ENCODE measurements around the gene MEGF11. TPM values are rescaled to one million over a fixed set of nuclear protein-coding genes. Genes with fewer than 3 reads are reported as not detected.

The MEGF11 gene
- total RNA-seq, 1 donor from 2014 or later, result not detected

DNA sequence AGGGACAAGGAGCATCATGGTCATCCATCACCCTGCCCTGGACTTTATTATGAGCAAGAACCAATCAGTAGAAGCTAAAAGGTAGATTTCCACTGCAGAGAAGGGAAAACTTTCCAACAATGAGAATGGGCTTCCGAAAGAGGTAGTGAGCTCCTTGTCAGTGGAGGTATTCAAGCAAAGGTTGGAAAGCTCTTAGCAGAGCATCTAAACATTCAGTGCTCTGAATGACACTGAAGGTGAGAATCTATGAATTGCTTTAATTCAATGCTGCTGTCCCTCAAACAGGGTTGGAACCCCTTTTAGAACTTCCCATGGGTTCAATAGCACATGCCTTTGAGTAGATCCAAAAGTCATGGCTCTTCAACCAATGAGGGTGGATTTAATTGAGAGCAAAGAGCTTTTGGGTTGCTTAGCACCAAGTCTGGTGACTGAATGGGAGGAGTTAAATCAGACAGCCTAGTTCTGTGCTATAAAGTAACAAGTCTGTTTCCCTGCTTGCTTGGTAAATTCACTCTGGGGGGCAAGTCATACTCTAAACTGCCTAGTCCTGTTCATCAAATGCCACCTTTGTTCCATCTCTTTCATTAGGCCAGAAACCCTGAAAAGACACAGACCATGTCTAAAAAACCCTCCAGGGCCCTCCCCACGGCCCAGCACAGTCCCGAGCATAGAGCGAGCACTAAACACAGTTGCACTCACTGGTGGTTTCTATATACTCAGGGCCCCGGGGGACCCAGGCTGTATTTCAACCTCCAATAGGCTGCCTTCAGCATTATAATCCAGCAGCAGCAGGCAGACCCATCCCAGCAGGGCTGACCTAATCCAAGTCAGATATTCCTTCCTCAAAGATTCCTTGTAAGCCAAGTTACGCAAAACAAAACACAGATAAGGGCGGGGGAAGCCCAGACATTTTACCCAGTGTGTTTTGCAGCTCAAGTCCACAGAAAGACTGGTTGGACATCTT is 161.2 kb downstream of the MEGF11 start:
- intact Hi-C loops (cut with DNase I), result no loop called here
- DNase-seq (ENCODE audit: missing footprints) (no peak), ATAC-seq (no peak)

DNA sequence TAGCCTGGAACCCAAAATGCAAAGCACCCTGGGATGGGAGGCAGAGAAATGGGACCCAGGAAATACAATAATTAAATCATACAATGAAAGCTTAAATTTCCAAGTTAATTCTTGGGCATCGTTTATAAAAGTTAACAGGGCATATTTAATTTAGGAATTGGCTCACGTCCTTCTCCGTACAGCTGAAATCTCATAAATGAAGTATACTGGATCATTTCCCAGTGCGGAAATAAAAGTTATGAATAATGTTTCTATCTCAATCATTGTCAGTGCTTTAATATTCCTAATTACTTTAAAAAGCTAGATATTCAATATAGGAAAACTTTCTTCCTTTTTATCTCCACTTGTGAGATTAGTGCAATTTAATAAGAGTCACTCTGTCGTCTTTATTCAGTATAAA is 164.0 kb downstream of the MEGF11 start:
- no peak for DNase-seq (ENCODE audit: missing footprints)
- no peak for ATAC-seq
- intact Hi-C loops (cut with DNase I), result no loop called here

DNA sequence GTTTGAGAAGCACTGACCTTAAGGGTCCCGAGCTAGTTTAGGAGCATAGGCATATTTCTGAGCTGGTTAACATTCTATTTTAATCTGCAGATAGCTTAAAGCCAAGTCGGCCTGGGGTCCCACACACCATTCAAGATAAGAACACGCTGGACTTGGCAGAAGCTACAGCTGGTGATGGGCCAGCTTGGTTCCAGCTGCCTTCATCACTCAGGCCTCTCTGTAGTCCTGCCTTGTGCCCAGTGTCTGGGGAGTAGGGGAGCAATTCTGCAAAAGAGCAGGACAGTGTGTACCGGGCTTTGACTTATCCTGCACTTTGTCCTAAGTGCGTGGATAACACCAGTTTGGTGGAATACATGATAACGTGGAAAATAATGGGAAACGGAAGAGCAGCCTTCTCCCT is 164.5 kb downstream of the MEGF11 start:
- intact Hi-C loops (cut with DNase I), result no loop called here
- DNase-seq (ENCODE audit: missing footprints) (no peak), ATAC-seq (peak; percentile 99)

DNA sequence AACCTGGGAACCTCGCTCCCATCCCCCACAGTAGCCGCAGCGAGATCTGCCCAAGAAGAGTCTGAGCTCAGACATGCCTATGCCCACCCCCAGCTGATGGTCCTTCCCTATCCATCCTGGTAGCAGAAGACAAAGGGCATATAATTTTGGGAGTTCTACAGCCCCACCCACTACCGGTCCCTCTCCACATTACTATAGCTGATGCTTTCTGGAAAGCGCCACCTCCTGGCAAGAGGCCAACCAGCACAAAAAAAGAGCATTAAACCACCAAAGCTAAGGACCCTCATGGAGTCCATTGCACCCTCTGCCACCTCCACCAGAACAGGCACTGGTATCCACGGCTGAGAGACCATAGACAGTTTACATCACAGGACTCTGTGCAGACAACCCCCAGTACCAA is 168.4 kb downstream of the MEGF11 start:
- ATAC-seq (no peak), DNase-seq (ENCODE audit: missing footprints) (no peak)
- intact Hi-C loops (cut with DNase I), result no loop called here

DNA sequence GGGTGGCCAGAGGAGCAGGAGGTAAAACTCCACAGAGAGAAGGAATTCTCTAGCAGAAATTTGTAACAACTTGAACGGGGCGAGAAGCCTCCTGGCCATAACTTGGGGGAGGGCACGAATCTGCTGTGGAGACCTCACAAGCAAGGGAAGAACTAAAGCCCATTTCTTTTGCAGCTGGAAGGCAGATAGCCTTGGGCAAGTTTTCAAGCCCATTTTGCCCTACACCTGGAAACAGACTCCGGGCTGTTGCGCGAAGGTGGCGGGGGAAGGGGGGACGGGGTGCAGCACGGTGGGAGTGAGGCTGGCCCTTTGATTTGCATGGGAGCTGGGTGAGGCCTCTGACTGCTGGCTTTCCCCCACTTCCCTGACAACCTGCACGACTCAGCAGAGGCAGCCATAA is 168.8 kb downstream of the MEGF11 start:
- intact Hi-C loops (cut with DNase I), result loop anchor here (5.0 kb wide), 1 partner anchor 42 kb away; no protein-coding TSS in a partner anchor
- no peak for DNase-seq (ENCODE audit: missing footprints)
- no peak for ATAC-seq

DNA sequence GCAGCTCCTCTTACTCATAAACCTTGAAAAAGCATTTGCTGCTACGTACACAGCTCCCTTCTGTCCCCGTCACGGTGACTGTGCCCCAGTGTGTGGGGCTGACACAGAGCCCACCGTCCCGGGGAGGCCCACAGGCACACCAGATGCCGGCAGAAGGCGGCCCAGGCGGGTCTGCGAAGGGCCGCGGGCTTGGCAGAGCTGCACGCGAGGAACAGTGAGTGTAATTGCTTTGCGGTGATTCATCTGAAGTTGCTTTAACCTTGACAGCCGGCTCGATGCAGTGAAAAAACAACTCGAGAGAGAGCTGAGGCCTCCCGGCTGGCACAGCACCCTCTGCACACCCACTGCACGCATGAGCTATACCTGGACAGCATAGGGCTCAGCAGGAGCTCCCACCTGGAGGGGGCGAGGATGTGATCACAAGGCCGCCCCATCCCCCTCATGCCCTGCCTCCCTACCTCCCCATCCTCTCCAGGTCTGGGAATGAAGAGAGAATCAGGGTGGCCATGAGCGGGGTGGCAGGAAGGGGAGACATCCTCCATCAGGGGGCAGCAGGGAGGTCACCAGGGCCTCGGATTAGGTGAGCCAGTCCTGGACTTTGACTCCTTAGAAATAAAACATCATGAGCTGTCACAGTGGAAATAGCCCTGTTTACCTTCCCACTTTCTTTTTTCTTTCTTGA is 172.7 kb downstream of the MEGF11 start:
- intact Hi-C loops (cut with DNase I), result loop anchor here (5.0 kb wide), 1 partner anchor 39 kb away; no protein-coding TSS in a partner anchor
- no peak for DNase-seq (ENCODE audit: missing footprints)
- no peak for ATAC-seq

DNA sequence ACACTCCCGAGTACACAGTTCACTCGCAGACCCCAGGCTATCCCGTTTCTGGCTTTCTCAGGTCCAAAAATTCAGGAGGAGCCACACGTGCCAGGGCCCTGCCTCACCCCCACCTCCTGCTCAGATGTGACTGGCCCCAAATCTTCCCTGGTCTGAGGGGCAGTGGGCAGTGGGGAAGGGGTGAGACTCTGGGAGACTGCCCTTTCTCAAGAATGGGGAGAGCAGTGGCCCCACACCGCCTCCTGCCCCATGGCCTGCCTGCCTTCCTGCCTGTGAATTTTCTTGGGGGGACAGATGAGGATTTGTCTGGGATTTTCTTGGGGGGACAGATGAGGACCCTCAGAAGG is 174.6 kb downstream of the MEGF11 start:
- DNase-seq (ENCODE audit: missing footprints), result no peak
- no peak for ATAC-seq
- intact Hi-C loops (cut with DNase I), result no loop called here

DNA sequence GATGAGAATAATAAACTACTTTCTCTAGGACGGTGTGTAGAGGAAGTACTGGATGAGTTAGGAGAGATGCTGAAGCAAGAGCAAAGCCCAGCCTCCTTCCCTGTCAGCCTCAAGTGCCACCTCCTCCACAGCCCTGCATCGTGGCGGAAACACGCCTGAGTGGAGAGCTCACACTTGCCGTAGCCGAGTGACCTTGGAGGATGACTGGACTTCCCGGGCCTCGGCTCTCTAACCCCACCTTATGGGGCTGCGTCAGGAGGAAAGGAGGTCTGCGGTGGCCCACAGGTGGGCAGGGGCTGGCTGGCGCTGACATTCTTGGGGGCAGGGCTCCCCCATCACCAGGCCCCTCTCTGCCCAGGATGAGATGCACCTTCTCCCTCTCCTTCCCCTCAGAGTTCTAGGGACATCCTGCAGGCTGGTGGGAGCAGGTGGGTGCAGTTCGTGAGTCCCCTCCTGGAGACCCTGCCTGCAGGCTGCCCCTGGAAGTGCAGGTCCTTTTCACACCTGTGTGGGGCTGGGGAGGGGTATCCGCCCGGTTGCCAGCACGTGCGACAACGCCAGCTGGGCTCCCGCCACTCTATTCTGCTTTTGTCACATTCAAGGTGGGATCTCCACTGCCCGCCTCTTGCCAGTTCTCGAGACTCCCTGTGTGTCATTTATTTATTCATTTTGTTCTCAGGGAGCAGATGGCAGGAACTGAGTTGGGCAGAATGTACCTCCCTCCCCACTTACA is 175.2 kb downstream of the MEGF11 start:
- intact Hi-C loops (cut with DNase I), result no loop called here
- ATAC-seq (no peak), DNase-seq (ENCODE audit: missing footprints) (no peak)

DNA sequence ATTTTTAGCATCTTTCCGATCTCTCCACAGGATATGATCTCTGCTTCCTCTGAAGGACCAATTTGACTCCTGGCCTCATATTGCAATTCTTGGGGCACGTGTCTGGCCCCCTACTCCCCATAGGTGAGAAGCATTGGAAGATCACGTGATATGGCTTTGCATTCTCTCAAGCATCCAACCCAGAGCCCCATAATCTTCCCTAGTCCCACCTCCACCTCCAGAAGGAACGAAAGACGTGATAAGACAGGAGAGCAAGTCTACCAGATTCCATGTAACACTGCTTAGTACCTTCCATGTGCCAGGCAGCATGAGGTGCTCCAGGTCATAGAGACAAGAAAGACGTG is 176.3 kb downstream of the MEGF11 start:
- intact Hi-C loops (cut with DNase I), result no loop called here
- ATAC-seq, result no peak

DNA sequence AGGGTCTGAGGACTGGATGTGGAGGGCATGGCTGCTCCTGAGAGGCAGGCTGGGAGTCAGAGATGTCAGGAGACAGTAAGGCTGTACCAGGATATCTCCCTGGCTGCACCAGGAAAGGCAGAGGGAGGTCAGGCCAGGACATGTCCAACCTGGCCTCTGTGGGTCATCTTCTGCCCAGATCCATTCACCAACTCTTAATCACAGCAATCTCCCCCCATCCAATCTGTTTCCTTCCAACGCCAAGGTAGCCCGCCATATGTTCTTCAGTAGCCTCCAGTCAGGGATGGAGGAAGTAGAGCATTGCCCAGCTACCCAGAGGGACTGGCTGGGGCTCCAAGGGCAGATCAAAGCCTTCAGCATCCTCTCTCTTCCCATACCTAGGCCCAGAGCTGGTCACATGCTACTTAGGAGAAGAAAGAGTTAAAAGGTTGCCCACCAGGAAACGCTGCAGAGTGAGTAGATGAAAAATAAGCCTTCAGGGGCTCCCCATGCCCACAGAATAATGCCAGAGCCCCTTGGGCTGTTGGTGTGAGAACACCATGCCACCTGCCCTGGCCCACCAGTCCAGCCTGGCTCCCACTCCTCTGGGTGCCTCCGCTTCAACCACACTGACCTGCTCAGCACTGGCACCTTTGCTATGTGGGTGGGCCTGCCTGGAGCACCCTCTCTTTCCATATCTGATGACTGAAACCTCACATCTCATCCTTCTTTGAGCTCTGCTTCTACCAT is 176.8 kb downstream of the MEGF11 start:
- ATAC-seq, result no peak
- intact Hi-C loops (cut with DNase I), result no loop called here
- DNase-seq (ENCODE audit: missing footprints), result no peak

More for the DNA sequence above, 176.3 kb downstream of the MEGF11 start:
- DNase-seq (ENCODE audit: missing footprints), result no peak

DNA sequence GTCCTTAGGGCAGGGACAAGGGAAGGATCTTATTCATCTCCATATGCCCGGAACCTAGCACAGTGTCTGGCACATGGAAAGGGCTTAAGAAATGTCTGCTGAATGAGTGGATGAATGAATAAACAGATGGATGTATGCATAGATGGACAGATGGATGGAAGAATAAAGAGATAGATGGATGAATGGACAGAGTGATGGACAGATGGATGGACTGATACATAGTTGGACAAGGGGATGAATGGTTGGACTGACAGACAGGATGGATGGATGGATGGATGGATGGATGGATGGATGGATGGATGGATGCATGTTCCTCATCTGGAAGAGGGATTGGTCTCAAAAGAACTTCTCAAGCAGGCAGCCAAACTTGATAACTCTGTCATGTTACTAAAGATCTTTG is 177.6 kb downstream of the MEGF11 start:
- intact Hi-C loops (cut with DNase I), result no loop called here
- no peak for DNase-seq (ENCODE audit: missing footprints)
- ATAC-seq, result no peak

DNA sequence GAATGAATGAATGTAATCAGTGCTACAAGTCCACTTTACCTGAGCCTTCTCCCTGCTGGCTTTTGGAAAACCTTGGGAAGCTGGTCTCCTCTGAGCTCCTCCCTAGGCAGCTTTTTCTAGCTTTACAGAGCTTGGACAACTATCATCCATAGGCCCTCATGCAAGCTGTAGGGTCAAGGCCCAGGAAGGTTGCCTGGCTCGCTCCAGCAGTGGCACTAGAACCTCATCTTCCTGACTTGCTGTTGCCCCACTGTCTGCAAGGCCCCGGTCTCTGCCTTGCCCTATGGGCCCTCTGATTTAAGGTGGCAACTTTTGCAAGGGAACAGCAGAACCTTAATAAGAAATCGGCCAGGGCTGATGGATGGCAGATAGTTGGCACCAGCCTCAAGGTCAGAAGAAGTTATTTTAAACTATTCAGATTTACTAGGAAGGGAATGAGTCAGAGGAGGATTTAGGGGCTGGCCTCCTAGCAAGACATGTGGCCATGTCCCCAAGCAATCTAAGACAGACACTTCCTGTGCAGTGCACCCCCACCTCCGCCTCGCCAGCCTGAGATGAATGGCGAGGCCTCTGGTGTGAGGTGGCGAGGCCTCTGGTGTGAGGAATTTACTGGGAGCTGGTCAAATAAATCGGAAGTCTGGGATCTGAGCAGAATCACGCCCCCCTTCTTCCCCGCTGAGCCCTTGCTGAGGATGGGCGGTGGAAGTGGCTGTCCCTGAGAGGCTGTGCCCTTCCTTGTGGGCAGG is 180.8 kb downstream of the MEGF11 start:
- DNase-seq (ENCODE audit: missing footprints) (no peak), ATAC-seq (no peak)

DNA sequence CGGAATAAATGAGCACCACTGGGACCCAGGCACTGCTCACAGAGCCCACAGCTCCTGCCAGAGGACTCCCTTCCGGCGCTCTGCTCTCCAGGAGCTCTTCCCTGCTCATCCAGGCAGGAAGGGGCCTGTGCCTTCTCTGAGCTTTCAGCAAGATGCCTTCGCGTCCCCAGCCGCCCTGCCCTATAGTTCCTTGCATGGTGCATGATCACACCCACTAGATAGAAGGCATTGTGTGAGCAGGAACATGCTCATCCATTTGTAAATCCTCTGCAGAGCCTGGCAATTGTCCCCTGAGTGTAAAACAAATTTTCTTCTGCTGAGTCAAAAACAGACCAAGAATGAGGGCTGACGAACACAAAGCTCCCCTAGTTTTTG is 181.6 kb downstream of the MEGF11 start:
- intact Hi-C loops (cut with DNase I), result no loop called here
- DNase-seq (ENCODE audit: missing footprints), result no peak
- ATAC-seq, result no peak

More for the DNA sequence above, 180.8 kb downstream of the MEGF11 start:
- intact Hi-C loops (cut with DNase I), result no loop called here

DNA sequence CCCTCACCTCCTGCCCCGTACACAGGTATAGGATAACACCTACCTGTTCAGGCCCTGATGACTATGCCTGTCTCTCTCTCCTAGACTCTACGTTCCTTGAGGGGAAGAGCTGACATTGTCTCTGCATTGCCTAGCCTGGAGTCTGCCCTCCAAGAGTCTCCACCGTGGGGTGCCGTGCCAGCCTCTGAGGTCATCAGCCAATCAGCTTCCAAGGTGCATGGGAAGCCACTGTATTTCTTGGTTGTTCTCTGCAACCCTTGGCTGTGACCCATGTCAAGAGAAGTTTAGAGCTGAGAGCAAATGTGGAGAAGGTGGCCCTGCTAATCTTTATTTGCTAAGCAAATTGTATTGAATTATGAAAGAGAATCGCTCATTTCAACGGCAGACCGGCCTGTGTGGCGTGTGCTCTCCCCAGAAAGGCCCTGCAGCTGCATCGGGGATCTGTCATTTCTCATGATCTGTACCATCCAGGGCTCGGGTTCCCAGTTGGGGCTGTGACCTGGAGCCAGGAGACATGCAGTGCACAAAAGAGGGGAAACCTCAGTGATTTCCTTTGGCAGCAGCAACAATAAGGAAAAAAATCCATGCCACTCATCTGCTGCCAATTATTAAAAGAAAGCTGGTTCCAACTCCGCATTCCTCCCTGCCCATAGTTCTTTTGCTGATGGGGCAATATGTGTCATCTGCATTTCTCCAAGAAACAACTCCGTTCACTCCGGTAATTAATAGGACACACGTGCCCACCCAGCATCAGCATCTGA is 182.2 kb downstream of the MEGF11 start:
- DNase-seq (ENCODE audit: missing footprints) (no peak), ATAC-seq (no peak)
- intact Hi-C loops (cut with DNase I), result no loop called here

DNA sequence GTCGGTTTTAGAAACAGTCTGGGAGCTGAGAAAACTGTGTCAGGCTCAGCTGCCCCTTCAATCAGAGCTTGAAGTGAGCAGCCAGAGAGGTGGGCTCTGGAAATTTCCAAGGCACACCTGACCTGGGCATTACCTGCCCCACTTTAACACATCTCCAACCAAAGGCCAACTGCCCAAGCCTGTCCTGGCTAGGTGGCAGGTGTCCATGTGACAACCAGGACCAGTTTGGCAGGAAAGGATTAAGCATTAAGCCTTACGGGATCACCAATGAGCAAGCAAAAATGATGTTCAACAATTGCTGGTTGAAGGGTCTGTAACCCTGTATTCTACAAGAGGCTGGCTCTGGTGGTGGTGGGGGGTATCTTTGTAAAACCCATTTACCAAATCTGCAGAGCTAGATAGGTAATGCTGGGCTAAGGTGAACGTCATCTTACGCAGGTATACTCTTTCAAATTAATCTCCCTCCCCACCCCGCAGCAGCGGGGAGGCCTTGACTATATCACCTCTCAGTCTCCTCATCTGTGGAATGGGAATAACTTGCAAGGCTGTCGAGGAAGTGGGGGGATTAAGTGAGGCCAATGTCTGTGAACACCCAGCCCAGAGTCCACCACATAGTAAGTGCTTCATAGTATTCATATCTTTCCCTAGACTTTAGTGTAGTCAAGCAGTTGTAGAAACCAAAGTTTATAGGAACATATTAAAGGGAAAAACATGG is 183.2 kb downstream of the MEGF11 start:
- intact Hi-C loops (cut with DNase I), result no loop called here
- no peak for DNase-seq (ENCODE audit: missing footprints)
- no peak for ATAC-seq

DNA sequence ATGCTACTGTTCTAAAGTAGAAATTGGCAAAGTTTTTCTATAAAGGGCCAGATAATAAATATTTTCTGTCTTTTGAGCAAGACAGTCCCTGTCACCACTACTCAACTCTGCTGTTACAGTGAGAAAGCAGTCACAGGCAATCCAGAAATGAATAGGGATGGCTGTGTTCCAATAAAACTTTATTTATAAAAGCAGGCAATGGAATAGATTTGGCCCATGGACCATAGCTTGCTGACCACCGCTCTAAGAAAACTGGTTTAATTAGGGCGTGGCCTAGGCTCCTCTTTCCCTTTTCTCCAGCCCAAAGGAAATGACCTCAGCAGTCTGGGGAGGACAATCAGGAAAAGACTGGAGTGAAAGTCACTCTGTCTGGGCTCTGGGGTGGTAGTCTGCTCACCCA is 183.8 kb downstream of the MEGF11 start:
- ATAC-seq, result no peak
- DNase-seq (ENCODE audit: missing footprints), result no peak
- intact Hi-C loops (cut with DNase I), result no loop called here

DNA sequence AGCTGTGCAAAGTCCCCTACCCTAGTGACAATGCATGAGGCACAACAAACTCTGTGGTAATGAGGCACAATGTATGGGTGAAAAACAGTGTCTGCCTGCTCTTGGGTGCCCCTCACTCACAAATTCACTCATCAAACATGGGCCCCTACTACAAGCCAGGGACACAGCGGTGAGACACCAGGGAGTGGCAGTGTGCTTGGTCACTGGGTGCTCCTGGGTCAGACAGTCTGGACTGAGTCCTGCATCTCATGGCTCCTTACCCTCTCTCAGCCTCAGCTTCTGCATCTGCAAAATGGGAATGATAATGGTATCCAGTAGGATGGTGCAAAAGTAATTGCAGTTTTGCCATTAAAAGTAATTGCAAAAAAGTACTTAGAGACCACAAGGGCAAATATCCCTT is 184.7 kb downstream of the MEGF11 start:
- ATAC-seq (no peak), DNase-seq (ENCODE audit: missing footprints) (no peak)
- intact Hi-C loops (cut with DNase I), result no loop called here

Data from Right ventricle myocardium inferior (tissue), 1 donor.